ENCODE results near the gene IGLL5.

DNA sequence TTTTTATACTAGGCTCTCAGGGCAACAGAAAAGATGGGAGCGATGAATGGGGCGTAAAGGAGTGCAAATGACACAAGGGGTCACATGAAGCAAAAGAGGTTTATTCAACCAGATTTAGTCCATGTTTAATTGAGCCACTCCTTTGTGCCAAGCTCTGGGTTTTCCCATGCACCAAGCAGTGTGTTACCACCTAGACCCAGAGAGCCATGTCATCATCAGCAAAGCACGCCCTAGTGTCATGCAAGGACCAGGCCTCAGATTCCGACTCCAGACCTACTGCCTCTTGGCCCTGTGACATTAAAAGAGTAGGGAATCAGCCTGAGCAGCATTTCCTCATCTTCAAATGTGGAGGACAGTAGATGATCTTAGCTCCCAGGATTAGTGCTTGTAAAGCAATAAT, 1.1 kb upstream of the IGLL5 start:
- TF ChIP-seq CTCF (optimal IDR thresholded peaks at IDR 0.05 in 1 of 3, IDR thresholded peaks at IDR 0.05 in 1 of 3, conservative IDR thresholded peaks at IDR 0.05 in 1 of 3; ENCODE audit: extremely low read depth in 1 of 3, insufficient read depth in 2 of 3, low read length in 3 of 3) (no peak), EZH2 (IDR thresholded peaks at IDR 0.05; ENCODE audit: low read length) (no peak)
